BLaER1 (cell line): Measurements from ENCODE around the gene PIGU.

Source experiments
- H3K27ac ChIP-seq: shearing (Covaris generic); formaldehyde crosslinking; 2 replicates; pipeline ENCODE4 v1.8.1; 2022
- H3K27me3 ChIP-seq: shearing (Covaris generic); formaldehyde crosslinking; 2 replicates; pipeline ENCODE4 v1.8.1; 2022
- H3K36me3 ChIP-seq: shearing (Covaris generic); formaldehyde crosslinking; 2 replicates; pipeline ENCODE4 v1.8.1; 2022
- H3K4me1 ChIP-seq: shearing (Covaris generic); formaldehyde crosslinking; 2 replicates; pipeline ENCODE4 v1.8.1; 2022
- H3K4me2 ChIP-seq: shearing (Covaris generic); formaldehyde crosslinking; 2 replicates; pipeline ENCODE4 v1.8.1; 2022
- H3K4me3 ChIP-seq: shearing (Covaris generic); formaldehyde crosslinking; 2 replicates; pipeline ENCODE4 v1.8.1; 2022
- H3K9ac ChIP-seq: shearing (Covaris generic); formaldehyde crosslinking; 2 replicates; pipeline ENCODE4 v1.8.1; 2022
- H3K9me3 ChIP-seq: shearing (Covaris generic); formaldehyde crosslinking; 2 replicates; pipeline ENCODE4 v1.8.1; 2022
- H4K20me1 ChIP-seq: shearing (Covaris generic); formaldehyde crosslinking; 2 replicates; pipeline ENCODE4 v1.8.1; 2022
- Cebpa-rat ChIP-seq: shearing (Covaris generic); IDR thresholded peaks from 2 replicates; pipeline ENCODE4 v1.8.1; 2022

Gene PIGU

DNA sequence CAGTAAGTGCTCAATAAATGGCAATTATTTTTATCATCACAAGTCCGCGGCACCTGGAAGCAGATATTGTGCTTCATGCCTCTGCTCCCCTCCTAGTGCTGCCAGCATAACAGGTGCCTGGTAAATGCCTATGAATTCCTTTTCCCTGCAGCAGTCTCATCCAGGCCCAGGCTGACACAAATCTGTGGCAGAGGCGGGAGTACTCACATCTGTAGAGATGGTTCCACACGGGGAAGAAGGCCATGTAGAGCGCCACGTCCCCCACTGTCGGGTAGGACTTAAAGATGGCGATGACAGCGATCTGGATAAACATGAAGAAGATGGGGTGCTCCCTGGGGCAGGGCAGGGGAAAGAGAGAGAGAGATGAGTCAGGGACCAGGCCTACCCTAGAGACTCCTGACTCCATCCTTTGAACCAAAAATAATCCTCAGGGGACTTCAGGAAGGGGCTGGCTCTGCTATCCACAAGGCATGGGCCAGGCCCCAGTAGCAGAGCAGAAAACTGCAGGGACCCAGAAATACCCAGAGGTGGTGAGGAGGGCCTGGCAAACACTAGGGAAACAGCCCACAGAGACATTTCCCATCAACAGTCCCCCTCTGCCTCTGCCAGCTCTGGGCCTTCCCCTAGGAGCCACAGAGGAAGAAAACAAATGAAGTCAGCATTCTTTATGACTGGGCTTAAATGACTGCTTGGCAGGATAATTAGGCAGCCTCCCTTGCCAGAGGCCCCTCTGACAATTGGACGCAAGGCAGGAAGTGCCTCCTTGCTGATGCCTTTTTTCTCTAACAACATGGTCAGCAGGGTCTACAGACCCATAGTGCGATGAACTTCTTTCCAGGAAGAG, 95.3 kb downstream of the PIGU start:
- peaks cover 68% of the 10 kb centered on the region for H3K36me3 ChIP-seq
- no peaks in the 10 kb centered on the region for H3K9me3 ChIP-seq
- H3K9ac ChIP-seq: no peak overlapping the region
- no peak overlapping the region for H3K4me2 ChIP-seq
- peaks cover 23% of the 10 kb centered on the region for H3K4me1 ChIP-seq
- no peak for TF ChIP-seq Cebpa-rat
- no peaks in the 10 kb centered on the region; the same call in 1 of the 2 replicates for H4K20me1 ChIP-seq
- no peak overlapping the region for H3K27ac ChIP-seq
- H3K27me3 ChIP-seq: no peaks in the 10 kb centered on the region
- H3K4me3 ChIP-seq: no peak overlapping the region

DNA sequence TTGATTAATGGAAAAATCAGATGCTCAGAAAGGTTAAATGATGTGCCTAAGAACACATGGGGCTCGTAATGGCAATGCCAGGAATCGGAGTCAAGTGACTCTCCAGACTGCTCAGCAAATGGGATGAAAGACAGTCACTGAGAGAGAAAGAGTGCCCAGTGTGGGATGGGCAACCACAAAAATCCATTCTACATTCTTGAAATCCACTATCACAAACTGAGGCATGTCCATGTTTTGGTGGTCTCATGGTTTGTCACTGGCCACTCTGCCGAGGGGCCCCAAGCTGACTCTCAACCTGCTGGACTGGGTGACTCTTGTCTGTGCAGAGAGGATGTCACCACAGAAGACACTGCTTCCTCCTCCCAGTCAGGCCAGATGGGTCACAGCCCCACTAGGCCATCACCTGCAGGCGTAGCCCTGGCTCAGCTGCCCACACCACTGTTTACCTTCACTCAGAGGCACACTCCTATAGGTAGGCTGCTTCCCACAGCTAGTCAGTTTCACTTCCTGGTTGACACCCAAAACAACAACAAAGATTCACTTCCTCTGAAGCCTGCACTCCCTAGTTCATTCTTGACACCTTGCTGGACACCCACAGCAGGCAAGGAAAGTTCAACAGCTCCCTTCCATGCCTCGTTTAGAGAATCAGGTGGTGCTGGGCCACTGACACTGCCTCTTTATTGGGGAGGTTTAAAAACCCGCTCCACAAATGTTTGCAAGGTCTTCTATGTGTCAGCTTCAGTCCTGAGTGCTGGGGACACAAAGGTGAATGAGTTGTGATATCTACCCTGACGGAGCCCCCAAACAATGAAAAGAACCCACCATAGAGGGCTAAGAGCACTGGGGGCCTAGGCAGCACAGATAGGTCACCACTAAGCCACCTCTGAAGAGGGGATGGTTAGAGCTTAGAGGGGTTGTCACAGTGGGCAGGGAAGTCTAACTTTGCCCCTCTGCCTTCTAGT, 96.6 kb downstream of the PIGU start:
- H3K36me3 ChIP-seq: peaks cover 62% of the 10 kb centered on the region
- H3K27me3 ChIP-seq: no peaks in the 10 kb centered on the region
- no peak overlapping the region for H3K4me3 ChIP-seq
- H3K4me1 ChIP-seq: peaks cover 23% of the 10 kb centered on the region
- no peaks in the 10 kb centered on the region for H3K9me3 ChIP-seq
- H3K4me2 ChIP-seq: peak overlapping the region; percentile 30; the same call in 1 of the 2 replicates
- no peak overlapping the region for H3K9ac ChIP-seq
- no peak for TF ChIP-seq Cebpa-rat
- no peaks in the 10 kb centered on the region; the same call in 1 of the 2 replicates for H4K20me1 ChIP-seq
- H3K27ac ChIP-seq: peak overlapping the region; percentile 22; the same call in 1 of the 2 replicates

DNA sequence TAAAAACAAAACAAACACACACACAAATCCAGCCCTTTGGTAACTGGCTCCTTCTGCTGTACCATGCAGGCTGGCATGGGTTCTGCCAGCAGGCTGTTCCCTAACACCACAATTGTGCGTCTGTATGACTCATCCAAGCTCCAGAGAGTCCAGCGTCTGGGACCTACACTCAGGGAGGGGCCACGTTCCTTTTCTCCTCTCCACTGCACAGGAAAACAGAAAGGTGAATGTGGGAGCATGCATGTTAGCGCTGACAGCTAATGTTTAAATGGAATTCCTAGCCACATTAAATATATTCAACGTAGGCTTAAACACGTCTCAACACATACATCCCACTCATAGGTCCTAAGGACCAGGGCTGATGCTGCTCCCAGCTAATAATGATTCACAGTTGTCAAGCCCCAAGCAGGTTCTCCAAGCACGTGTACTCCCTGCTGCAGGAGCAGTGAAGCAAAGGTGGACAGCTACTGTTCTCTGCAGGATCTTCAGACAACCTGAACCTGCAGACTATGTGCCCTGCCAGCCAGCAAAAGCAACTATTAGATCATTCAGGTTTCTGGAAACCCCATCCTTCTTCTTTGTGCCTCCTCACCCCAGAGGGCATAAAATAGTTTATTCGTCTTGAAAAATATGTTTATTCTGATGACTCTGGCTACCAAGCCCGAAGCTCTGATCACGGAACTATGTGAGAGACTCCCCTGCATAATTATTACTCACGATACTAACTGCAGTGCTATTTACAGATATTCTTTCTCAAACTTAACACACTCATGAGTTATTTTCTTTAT, 97.5 kb downstream of the PIGU start:
- Histone ChIP-seq H3K4me3 (no peak overlapping the region), H3K4me1 (peaks cover 23% of the 10 kb centered on the region), H3K9ac (no peak overlapping the region), H3K4me2 (no peak overlapping the region), H3K27ac (no peak overlapping the region), H4K20me1 (no peaks in the 10 kb centered on the region; the same call in 1 of the 2 replicates), H3K36me3 (peaks cover 62% of the 10 kb centered on the region), H3K9me3 (no peaks in the 10 kb centered on the region), H3K27me3 (no peaks in the 10 kb centered on the region)
- TF ChIP-seq Cebpa-rat: no peak

DNA sequence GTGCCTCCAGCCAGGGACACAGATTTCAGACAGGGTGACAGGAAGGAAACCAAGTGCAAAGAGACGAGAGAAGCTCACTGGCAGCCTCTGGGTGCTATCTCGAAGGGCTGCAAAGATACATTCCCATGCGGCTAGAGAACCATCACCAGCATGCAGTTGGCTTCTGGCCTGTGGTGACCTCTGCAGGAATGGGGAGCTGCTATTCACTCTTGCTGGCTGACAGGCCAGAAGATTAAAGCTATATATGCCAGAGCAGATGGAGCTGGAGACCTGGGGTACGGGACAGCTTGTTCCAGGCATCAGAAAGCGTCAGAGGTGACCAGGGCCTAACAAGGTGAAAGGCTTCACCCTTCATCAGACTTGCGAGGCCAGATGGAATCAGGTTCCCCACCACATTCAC, 98.4 kb downstream of the PIGU start:
- Histone ChIP-seq H3K27ac (no peak overlapping the region), H3K4me2 (no peak overlapping the region), H3K27me3 (no peaks in the 10 kb centered on the region), H3K9me3 (no peaks in the 10 kb centered on the region), H3K9ac (no peak overlapping the region), H3K4me3 (no peak overlapping the region), H4K20me1 (no peaks in the 10 kb centered on the region; the same call in 1 of the 2 replicates), H3K4me1 (peaks cover 15% of the 10 kb centered on the region), H3K36me3 (peaks cover 62% of the 10 kb centered on the region)
- TF ChIP-seq Cebpa-rat: no peak

DNA sequence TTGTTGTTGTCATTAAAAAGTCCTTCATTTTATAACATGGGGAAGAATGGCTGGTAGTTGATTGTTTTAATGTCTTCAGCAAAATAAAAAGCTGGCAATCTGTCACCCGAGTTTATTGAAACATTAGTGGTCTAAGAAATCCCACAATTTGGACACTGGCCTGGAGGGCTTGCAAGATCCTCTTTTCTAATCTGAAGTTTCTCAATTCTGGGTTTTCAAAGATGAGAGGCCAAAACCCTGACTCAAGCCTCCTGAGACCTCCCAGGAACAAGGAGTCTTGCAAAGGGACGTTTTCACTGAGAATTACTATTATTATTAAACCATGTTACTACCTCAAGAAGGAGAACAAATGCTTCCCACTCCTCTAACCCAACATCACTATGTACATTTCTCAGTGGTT, 98.9 kb downstream of the PIGU start:
- no peak overlapping the region for H3K4me3 ChIP-seq
- H3K9ac ChIP-seq: no peak overlapping the region
- H3K36me3 ChIP-seq: peaks cover 62% of the 10 kb centered on the region

DNA sequence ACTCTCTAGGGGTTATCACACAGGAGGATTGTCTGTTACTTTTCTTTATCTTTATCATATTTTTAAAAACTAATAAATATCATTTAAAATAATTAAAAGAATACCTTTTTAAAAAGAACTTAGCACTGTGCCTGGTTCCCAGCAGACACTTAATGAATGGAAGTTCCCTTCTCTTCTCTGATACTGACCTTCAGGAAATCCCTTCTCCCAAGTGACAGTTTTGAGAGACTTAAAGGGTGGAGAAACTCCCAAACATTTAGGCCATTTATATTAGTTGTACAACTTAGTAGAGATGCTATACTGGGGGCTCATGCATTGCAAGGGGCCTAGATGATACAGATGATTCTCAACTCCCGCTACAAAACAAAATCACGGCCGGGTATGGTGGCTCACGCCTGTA, 99.8 kb downstream of the PIGU start:
- no peak overlapping the region for H3K27ac ChIP-seq
- H3K27me3 ChIP-seq: no peaks in the 10 kb centered on the region
- H3K4me1 ChIP-seq: peaks cover 14% of the 10 kb centered on the region
- H4K20me1 ChIP-seq: no peaks in the 10 kb centered on the region; the same call in 1 of the 2 replicates
- H3K9me3 ChIP-seq: no peaks in the 10 kb centered on the region
- H3K4me2 ChIP-seq: no peak overlapping the region
- H3K36me3 ChIP-seq: peaks cover 63% of the 10 kb centered on the region
- H3K9ac ChIP-seq: no peak overlapping the region
- TF ChIP-seq Cebpa-rat: no peak
- H3K4me3 ChIP-seq: no peak overlapping the region

More for the DNA sequence above, 98.9 kb downstream of the PIGU start:
- H3K27me3 ChIP-seq: no peaks in the 10 kb centered on the region
- no peak overlapping the region for H3K4me2 ChIP-seq
- TF ChIP-seq Cebpa-rat: no peak
- H3K4me1 ChIP-seq: peaks cover 14% of the 10 kb centered on the region
- H3K9me3 ChIP-seq: no peaks in the 10 kb centered on the region
- H3K27ac ChIP-seq: no peak overlapping the region
- H4K20me1 ChIP-seq: no peaks in the 10 kb centered on the region; the same call in 1 of the 2 replicates

DNA sequence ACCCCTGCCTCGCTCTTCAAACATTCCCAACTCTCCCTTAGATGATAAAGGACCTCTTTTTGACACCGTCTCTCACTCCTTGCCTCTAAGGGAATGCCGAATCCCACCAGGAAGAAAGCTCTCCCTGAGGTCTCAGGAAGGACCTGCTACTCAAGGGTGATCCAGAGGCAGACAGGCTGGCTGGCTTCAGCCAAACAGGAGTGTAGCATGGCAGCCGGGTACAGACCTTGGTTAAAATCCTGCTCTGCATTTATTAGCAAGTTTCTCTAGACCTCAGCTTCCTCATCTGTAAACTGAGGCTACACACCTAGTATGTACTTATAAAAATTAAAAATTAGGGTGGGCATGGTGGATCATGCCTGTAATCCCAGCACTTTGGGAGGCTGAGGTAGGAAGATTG, 101.1 kb downstream of the PIGU start:
- H3K27ac ChIP-seq: no peak overlapping the region
- TF ChIP-seq Cebpa-rat: no peak
- H4K20me1 ChIP-seq: no peaks in the 10 kb centered on the region; the same call in 1 of the 2 replicates
- H3K9ac ChIP-seq: no peak overlapping the region
- peaks cover 64% of the 10 kb centered on the region for H3K36me3 ChIP-seq
- no peak overlapping the region for H3K4me3 ChIP-seq
- H3K4me2 ChIP-seq: no peak overlapping the region
- peaks cover 21% of the 10 kb centered on the region for H3K4me1 ChIP-seq
- no peaks in the 10 kb centered on the region for H3K27me3 ChIP-seq
- no peaks in the 10 kb centered on the region for H3K9me3 ChIP-seq

DNA sequence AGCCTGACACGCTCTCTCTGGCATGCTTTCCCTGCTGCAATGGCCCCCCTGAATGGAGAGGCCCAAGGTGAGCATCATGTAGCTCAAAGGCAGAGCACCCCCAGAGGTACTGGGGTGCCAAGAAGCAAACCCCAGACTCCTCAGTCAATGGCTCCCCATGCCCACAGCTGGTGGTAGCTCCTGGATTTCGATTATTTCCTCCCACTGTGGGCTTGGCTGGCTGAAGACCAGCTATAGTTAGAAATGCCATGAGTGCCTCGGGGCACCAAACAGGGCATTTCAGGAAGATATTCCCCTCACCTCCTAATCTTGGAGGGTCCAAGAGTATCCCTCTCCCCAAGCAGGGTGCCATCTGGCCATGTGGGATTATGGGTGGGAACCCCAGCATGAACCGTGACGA, 101.6 kb downstream of the PIGU start:
- Histone ChIP-seq H3K9me3 (no peaks in the 10 kb centered on the region), H3K27ac (no peak overlapping the region), H4K20me1 (no peaks in the 10 kb centered on the region; the same call in 1 of the 2 replicates), H3K27me3 (no peaks in the 10 kb centered on the region), H3K36me3 (peaks cover 60% of the 10 kb centered on the region), H3K4me3 (no peak overlapping the region), H3K4me2 (no peak overlapping the region), H3K9ac (no peak overlapping the region), H3K4me1 (peaks cover 16% of the 10 kb centered on the region)
- TF ChIP-seq Cebpa-rat: no peak

DNA sequence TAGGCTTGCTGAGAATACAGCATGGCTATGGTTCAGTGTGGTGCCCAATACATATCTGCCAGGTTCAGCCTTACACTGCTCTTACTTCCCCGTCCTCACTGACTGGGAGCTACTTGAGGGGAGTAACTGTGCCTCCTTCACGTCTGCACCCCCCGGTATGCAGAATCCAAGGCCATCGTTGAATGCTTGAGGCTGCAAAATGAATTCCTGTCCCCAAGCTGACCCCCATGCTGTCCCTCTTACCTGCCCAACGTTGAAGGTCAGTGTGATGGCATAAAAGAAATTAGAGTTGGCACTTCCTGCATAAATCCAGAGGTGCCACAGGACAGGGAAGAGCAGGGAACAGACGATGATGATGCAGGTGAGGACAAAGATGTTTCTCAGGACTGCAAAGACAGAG, 102.0 kb downstream of the PIGU start:
- no peak for TF ChIP-seq Cebpa-rat
- Histone ChIP-seq H4K20me1 (no peaks in the 10 kb centered on the region), H3K4me1 (peaks cover 13% of the 10 kb centered on the region), H3K9me3 (no peaks in the 10 kb centered on the region), H3K9ac (no peak overlapping the region), H3K36me3 (peaks cover 60% of the 10 kb centered on the region), H3K4me3 (no peak overlapping the region), H3K4me2 (no peak overlapping the region), H3K27me3 (no peaks in the 10 kb centered on the region), H3K27ac (no peak overlapping the region)
